SK-N-SH (cell line): Measurements from ENCODE around the gene TMIE. TPM values are rescaled to one million over a fixed set of nuclear protein-coding genes. Genes with fewer than 3 reads are reported as not detected.

Experiments used
- CTCF ChIA-PET: fragments of 300-600, 350-600 bp; formaldehyde crosslinking; extraction: SDS; loops from one replicate; lab custom pipeline; 2021; lab: Yijun Ruan, JAX
- POLR2A ChIA-PET: fragments of 350-600 bp; sonication (Branson Sonifier 250); formaldehyde crosslinking; extraction: SDS; loops from one replicate; lab custom pipeline; 2020; ENCODE audit warnings: antibody characterized with exemption, inconsistent platforms; lab: Yijun Ruan, JAX
- DNase-seq: peaks from one replicate; pipeline ENCODE4 v3.0.0; 2012
- H2AFZ ChIP-seq: fragments of 200-600 bp; sonication (generic); 2 replicates; pipeline ENCODE4 v1.8.1; 2016; ENCODE audit warnings: antibody characterized with exemption, mild to moderate bottlenecking, low read depth
- H3F3A ChIP-seq: fragments of 200-600 bp; sonication (generic); replicated peaks from 2 replicates; pipeline ENCODE3; 2016; ENCODE audit warnings: antibody characterized with exemption, mild to moderate bottlenecking; ENCODE audit not compliant: insufficient read depth
- H3K27ac ChIP-seq, 2 experiments: fragments of 200-500 bp in 1 of 2; fragments of 200-600 bp in 1 of 2; sonication (Bioruptor generic) in 1 of 2; sonication (generic), shearing (Covaris generic) in 1 of 2; 2 replicates each; pipeline versions ENCODE4 v1.5.1 to v1.6.1; 2014 to 2016; ENCODE audit warnings: low read depth in 2 of 2, inconsistent platforms in 1 of 2, low read length in 1 of 2, mild to moderate bottlenecking in 1 of 2, mixed read lengths in 1 of 2
- H3K27me3 ChIP-seq: fragments of 200-600 bp; sonication (generic), shearing (Covaris generic); 2 replicates; pipeline ENCODE4 v1.6.1; 2016; ENCODE audit warnings: mixed run types; ENCODE audit not compliant: insufficient read depth
- H3K36me3 ChIP-seq, 2 experiments: fragments of 200-500 bp in 1 of 2; fragments of 200-600 bp in 1 of 2; sonication (Bioruptor generic) in 1 of 2; sonication (generic) in 1 of 2; replicated peaks in 1 of 2; 2 replicates each; pipeline versions ENCODE3 to v1.5.1; 2014 to 2016; ENCODE audit warnings: low read length in 1 of 2, mild to moderate bottlenecking in 1 of 2; ENCODE audit not compliant: insufficient read depth in 2 of 2, control insufficient read depth in 1 of 2
- H3K4me1 ChIP-seq, 2 experiments: fragments of 200-500 bp in 1 of 2; fragments of 200-600 bp in 1 of 2; sonication (Bioruptor generic) in 1 of 2; sonication (generic), shearing (Covaris generic) in 1 of 2; 2 replicates each; pipeline versions ENCODE4 v1.5.1 to v1.6.1; 2014 to 2016; ENCODE audit warnings: low read depth in 1 of 2, low read length in 1 of 2, mixed run types in 1 of 2; ENCODE audit not compliant: insufficient read depth in 2 of 2, control insufficient read depth in 1 of 2
- H3K4me2 ChIP-seq: fragments of 200-600 bp; sonication (generic), shearing (Covaris generic); 2 replicates; pipeline ENCODE4 v1.6.1; 2017; ENCODE audit warnings: mixed run types
- H3K4me3 ChIP-seq, 2 experiments: fragments of 200-500 bp in 1 of 2; fragments of 200-600 bp in 1 of 2; sonication (Bioruptor generic) in 1 of 2; sonication (generic), shearing (Covaris generic) in 1 of 2; 2 replicates each; pipeline versions ENCODE4 v1.5.1 to v1.8.1; 2014 to 2016; ENCODE audit warnings: low read depth in 2 of 2, inconsistent platforms in 1 of 2, low read length in 1 of 2, mild to moderate bottlenecking in 1 of 2, mixed read lengths in 1 of 2, moderate library complexity in 1 of 2
- H3K79me2 ChIP-seq: fragments of 200-600 bp; sonication (generic); 2 replicates; pipeline ENCODE4 v1.8.1; 2017; ENCODE audit warnings: mild to moderate bottlenecking; ENCODE audit not compliant: insufficient read depth
- H3K9ac ChIP-seq: fragments of 200-600 bp; sonication (generic); 2 replicates; pipeline ENCODE4 v1.6.1; 2017; ENCODE audit warnings: mixed run types
- H3K9me2 ChIP-seq: fragments of 200-600 bp; sonication (generic); 2 replicates; pipeline ENCODE4 v1.6.1; 2017; ENCODE audit warnings: mixed run types
- H3K9me3 ChIP-seq: fragments of 200-600 bp; sonication (generic); 2 replicates; pipeline ENCODE4 v1.6.1; 2017; ENCODE audit warnings: mixed run types, mild to moderate bottlenecking, moderate library complexity
- H4K20me1 ChIP-seq: fragments of 200-600 bp; sonication (generic); 2 replicates; pipeline ENCODE4 v1.6.1; 2017; ENCODE audit warnings: mild to moderate bottlenecking, mixed run types; ENCODE audit not compliant: insufficient read depth
- EZH2phosphoT487 ChIP-seq: fragments of 200-600 bp; sonication (generic); IDR thresholded peaks from 2 replicates; pipeline ENCODE4 v1.6.1; 2017; ENCODE audit warnings: low read depth, mixed run types, mild to moderate bottlenecking, antibody characterized with exemption, moderate library complexity, borderline replicate concordance
- FOXM1 ChIP-seq: IDR thresholded peaks from 2 replicates; pipeline ENCODE4 v1.4.0; 2012; ENCODE audit warnings: low read depth, mild to moderate bottlenecking
- GABPA ChIP-seq: IDR thresholded peaks from 2 replicates; pipeline ENCODE4 v1.4.0; 2012; ENCODE audit warnings: low read depth, mild to moderate bottlenecking
- GATA2 ChIP-seq: sonication (generic); formaldehyde crosslinking; IDR thresholded peaks from 2 replicates; pipeline ENCODE4 v1.5.0; 2020; ENCODE audit warnings: mild to moderate bottlenecking, missing genetic modification reagents
- JUND ChIP-seq: IDR thresholded peaks from 2 replicates; pipeline ENCODE4 v1.4.0; 2012
- MEF2A ChIP-seq: IDR thresholded peaks from 2 replicates; pipeline ENCODE4 v1.4.0; 2012; ENCODE audit warnings: low read depth, borderline replicate concordance
- MXI1 ChIP-seq: IDR thresholded peaks from 2 replicates; pipeline ENCODE4 v1.6.1; 2012; ENCODE audit warnings: mild to moderate bottlenecking, low read depth, low read length, improper control_type of control experiment
- NRF1 ChIP-seq: IDR thresholded peaks from 2 replicates; pipeline ENCODE4 v1.6.1; 2012; ENCODE audit warnings: low read depth, mild to moderate bottlenecking, low read length
- POLR2AphosphoS5 ChIP-seq: IDR thresholded peaks from 2 replicates; pipeline ENCODE4 v1.6.1; 2012; ENCODE audit warnings: low read depth, low read length
- RAD21 ChIP-seq: IDR thresholded peaks from 2 replicates; pipeline ENCODE4 v1.6.1; 2012; ENCODE audit warnings: mild to moderate bottlenecking, low read length
- SIN3A ChIP-seq: IDR thresholded peaks from 2 replicates; pipeline ENCODE4 v1.6.1; 2012; ENCODE audit warnings: low read depth, mild to moderate bottlenecking, low read length, moderate library complexity, borderline replicate concordance
- SMC3 ChIP-seq: IDR thresholded peaks from 2 replicates; pipeline ENCODE4 v1.6.1; 2012; ENCODE audit warnings: low read depth, low read length, improper control_type of control experiment
- TCF12 ChIP-seq: IDR thresholded peaks from 2 replicates; pipeline ENCODE4 v1.4.0; 2012
- WGBS: methylation state at CpG from one replicate; pipeline ENCODE4 v1.1.6; 2017; ENCODE audit warnings: low lambda C conversion rate; 5-methylcytosine and 5-hydroxymethylcytosine counted together
- polyA plus RNA-seq, 3 experiments: library from polyadenylated mRNA; depleted of rRNA; stranded (reverse); fragments of >200 nt; gene quantifications; 2 replicates each; pipeline ENCODE4 v1.2.3, GENCODE V29; 2012
- TF ChIP-seq, protein P1 (sequence below): IDR thresholded peaks from 2 replicates; pipeline ENCODE4 v1.6.1; 2012; ENCODE audit warnings: mild to moderate bottlenecking, low read depth, low read length, moderate library complexity
- TF ChIP-seq, protein P2 (sequence below): IDR thresholded peaks from 2 replicates; pipeline ENCODE4; 2012
- TF ChIP-seq, protein P3 (sequence below): IDR thresholded peaks from 2 replicates; pipeline ENCODE4 v1.4.0; 2012; ENCODE audit warnings: low read depth

The TMIE gene
- polyA plus RNA-seq, 1 of the 3 experiments (the other 2 are of a cell fraction): 0.03 TPM

DNA sequence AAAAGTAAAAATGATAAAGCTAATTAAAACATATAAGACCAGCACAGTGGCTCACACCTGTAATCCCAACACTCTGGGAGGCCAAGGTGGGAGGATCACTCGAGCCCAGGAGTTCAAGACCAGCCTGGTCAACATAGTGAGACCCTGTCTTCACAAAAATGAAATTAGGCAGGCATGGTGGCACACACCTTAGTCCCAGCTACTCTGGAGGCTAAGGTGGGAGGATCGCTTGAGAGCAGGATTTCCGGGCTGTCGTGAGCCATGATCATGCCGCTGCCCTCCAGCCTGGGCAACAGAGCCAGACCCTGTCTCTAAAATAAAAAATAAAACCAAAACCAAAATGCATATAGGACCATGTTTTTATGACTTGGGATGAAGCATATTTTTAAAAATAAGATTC, 21.3 kb downstream of the TMIE start:
- peaks cover 0 to 7% of the 10 kb centered on the region in 2 experiments; a peak in 2 of 4 replicates for H3K4me1 ChIP-seq
- no peaks in the 10 kb centered on the region for H3F3A ChIP-seq
- TF ChIP-seq SIN3A (no peak), FOXM1 (no peak), GABPA (no peak), MXI1 (no peak), GATA2 (no peak), SMC3 (no peak), NRF1 (no peak), JUND (no peak), RAD21 (no peak), TCF12 (no peak), EZH2phosphoT487 (no peak), MEF2A (no peak), POLR2AphosphoS5 (no peak)
- TF ChIP-seq, protein P1, sequence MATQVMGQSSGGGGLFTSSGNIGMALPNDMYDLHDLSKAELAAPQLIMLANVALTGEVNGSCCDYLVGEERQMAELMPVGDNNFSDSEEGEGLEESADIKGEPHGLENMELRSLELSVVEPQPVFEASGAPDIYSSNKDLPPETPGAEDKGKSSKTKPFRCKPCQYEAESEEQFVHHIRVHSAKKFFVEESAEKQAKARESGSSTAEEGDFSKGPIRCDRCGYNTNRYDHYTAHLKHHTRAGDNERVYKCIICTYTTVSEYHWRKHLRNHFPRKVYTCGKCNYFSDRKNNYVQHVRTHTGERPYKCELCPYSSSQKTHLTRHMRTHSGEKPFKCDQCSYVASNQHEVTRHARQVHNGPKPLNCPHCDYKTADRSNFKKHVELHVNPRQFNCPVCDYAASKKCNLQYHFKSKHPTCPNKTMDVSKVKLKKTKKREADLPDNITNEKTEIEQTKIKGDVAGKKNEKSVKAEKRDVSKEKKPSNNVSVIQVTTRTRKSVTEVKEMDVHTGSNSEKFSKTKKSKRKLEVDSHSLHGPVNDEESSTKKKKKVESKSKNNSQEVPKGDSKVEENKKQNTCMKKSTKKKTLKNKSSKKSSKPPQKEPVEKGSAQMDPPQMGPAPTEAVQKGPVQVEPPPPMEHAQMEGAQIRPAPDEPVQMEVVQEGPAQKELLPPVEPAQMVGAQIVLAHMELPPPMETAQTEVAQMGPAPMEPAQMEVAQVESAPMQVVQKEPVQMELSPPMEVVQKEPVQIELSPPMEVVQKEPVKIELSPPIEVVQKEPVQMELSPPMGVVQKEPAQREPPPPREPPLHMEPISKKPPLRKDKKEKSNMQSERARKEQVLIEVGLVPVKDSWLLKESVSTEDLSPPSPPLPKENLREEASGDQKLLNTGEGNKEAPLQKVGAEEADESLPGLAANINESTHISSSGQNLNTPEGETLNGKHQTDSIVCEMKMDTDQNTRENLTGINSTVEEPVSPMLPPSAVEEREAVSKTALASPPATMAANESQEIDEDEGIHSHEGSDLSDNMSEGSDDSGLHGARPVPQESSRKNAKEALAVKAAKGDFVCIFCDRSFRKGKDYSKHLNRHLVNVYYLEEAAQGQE: no peak
- TF ChIP-seq, protein P2, sequence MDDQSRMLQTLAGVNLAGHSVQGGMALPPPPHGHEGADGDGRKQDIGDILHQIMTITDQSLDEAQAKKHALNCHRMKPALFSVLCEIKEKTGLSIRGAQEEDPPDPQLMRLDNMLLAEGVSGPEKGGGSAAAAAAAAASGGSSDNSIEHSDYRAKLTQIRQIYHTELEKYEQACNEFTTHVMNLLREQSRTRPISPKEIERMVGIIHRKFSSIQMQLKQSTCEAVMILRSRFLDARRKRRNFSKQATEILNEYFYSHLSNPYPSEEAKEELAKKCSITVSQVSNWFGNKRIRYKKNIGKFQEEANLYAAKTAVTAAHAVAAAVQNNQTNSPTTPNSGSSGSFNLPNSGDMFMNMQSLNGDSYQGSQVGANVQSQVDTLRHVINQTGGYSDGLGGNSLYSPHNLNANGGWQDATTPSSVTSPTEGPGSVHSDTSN: no peak
- TF ChIP-seq, protein P3, sequence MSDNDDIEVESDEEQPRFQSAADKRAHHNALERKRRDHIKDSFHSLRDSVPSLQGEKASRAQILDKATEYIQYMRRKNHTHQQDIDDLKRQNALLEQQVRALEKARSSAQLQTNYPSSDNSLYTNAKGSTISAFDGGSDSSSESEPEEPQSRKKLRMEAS: no peak
- 75% methylated on average over 5 of the region's 5 CpGs for WGBS
- no peak overlapping the region for H3K4me2 ChIP-seq
- no peak overlapping the region for H3K27ac ChIP-seq
- H3K36me3 ChIP-seq: no peaks in the 10 kb centered on the region
- no peaks in the 10 kb centered on the region for H3K27me3 ChIP-seq
- ChIA-PET CTCF (interaction anchor here (2.3 kb wide), 1 partner anchor 17 kb away, joined by 8 read pairs; no protein-coding TSS in a partner anchor), POLR2A (no interaction called here)
- H3K4me3 ChIP-seq: no peak overlapping the region
- H3K9me3 ChIP-seq: no peaks in the 10 kb centered on the region
- no peaks in the 10 kb centered on the region for H3K79me2 ChIP-seq
- H3K9ac ChIP-seq: no peak overlapping the region
- no peaks in the 10 kb centered on the region for H3K9me2 ChIP-seq
- no peak for DNase-seq
- H4K20me1 ChIP-seq: no peaks in the 10 kb centered on the region
- no peak overlapping the region for H2AFZ ChIP-seq
